Fibroblast of villous mesenchyme (primary cell): Measurements from ENCODE around the gene ZNF248. TPM values are rescaled to one million over a fixed set of nuclear protein-coding genes. Genes with fewer than 3 reads are reported as not detected.
"Not testable (repeated sequence)": the region's sequence is repeated elsewhere in the genome, so short reads cannot be mapped to it uniquely, and the experiment has no call there.

Source experiments
- DNase-seq: peaks from one replicate; pipeline ENCODE4 v3.0.0-alpha.2; 2010; ENCODE audit warnings: low read depth
- H3K4me3 ChIP-seq: 2 replicates; pipeline ENCODE4 v1.5.1; 2011; ENCODE audit warnings: low read depth, mild to moderate bottlenecking, low read length
- CTCF ChIP-seq: IDR thresholded peaks from 2 replicates; pipeline ENCODE4 v1.5.1; 2012; ENCODE audit warnings: low read depth, mild to moderate bottlenecking, low read length; ENCODE audit not compliant: insufficient read depth
- total RNA-seq: library from RNA; depleted of rRNA; stranded (reverse); fragments of >200 nt; gene quantifications from 2 replicates; pipeline ENCODE4 v1.2.3, GENCODE V29; 2012

ZNF248 gene
- total RNA-seq, 1 donor = 12.5 TPM

- DNase-seq = no peak
These were observed 118.2 kb downstream of the ZNF248 start for GRCh38 chr10:37739181-37739580.

GRCh38 chr10:37738241-37738640, 119.2 kb downstream of the ZNF248 start:
- not testable (repeated sequence) for DNase-seq, H3K4me3 ChIP-seq

More at GRCh38 chr10:37739181-37739580, 118.2 kb downstream of the ZNF248 start:
- no peak overlapping the region for H3K4me3 ChIP-seq
- TF ChIP-seq CTCF = no peak

- TF ChIP-seq CTCF = no peak
- no peak for DNase-seq
These were observed 120.1 kb downstream of the ZNF248 start for GRCh38 chr10:37737336-37737735.

GRCh38 chr10:37736120-37736519, 121.3 kb downstream of the ZNF248 start:
- no peak overlapping the region for H3K4me3 ChIP-seq
- DNase-seq = no peak
- no peak for TF ChIP-seq CTCF

More at GRCh38 chr10:37737336-37737735, 120.1 kb downstream of the ZNF248 start:
- no peak overlapping the region for H3K4me3 ChIP-seq

GRCh38 chr10:37734971-37735370, 122.4 kb downstream of the ZNF248 start:
- no peak for TF ChIP-seq CTCF
- H3K4me3 ChIP-seq = no peak overlapping the region
- peak; percentile 45 for DNase-seq

Other genes starting within 250 kb of the ZNF248 start
- gene ZNF25, start 119.0 kb upstream of the ZNF248 start, total RNA-seq = 11.3 and 12.5 TPM in 2 replicates
- gene ZNF33A, start 153.1 kb upstream of the ZNF248 start, total RNA-seq = 13.2 and 16.8 TPM in 2 replicates
- 10.0 and 16.8 TPM in 2 replicates for gene ZNF37A, start 236.7 kb upstream of the ZNF248 start, total RNA-seq